ENCODE results near the gene MSANTD1.
"Not testable (repeated sequence)": the region's sequence is repeated elsewhere in the genome, so short reads cannot be mapped to it uniquely, and the experiment has no call there.

MSANTD1 gene

GRCh38 chr4:3296651-3297050 is 47.7 kb downstream of the MSANTD1 start:
- no peaks in the 10 kb centered on the region for H3K36me3 ChIP-seq (ENCODE audit: control insufficient read depth, insufficient read depth, low read length)
- no peak overlapping the region for H3K9ac ChIP-seq (ENCODE audit: low read length)
- no peak overlapping the region for H3K4me3 ChIP-seq (ENCODE audit: low read length)
- no peak overlapping the region for H3K27ac ChIP-seq (ENCODE audit: low read depth, low read length)
- H3K27me3 ChIP-seq (ENCODE audit: control insufficient read depth, insufficient read depth, low read length): no peaks in the 10 kb centered on the region
- peaks cover 3% of the 10 kb centered on the region for H3K4me1 ChIP-seq (ENCODE audit: control insufficient read depth, insufficient read depth, low read length)

GRCh38 chr4:3297066-3297859 is 48.3 kb downstream of the MSANTD1 start:
- Histone ChIP-seq H3K27me3 (ENCODE audit: control insufficient read depth, insufficient read depth, low read length) (no peaks in the 10 kb centered on the region), H3K4me3 (ENCODE audit: low read length) (no peak overlapping the region), H3K4me1 (ENCODE audit: control insufficient read depth, insufficient read depth, low read length) (no peaks in the 10 kb centered on the region), H3K36me3 (ENCODE audit: control insufficient read depth, insufficient read depth, low read length) (no peaks in the 10 kb centered on the region), H3K27ac (ENCODE audit: low read depth, low read length) (no peak overlapping the region), H3K9ac (ENCODE audit: low read length) (no peak overlapping the region)

- H3K27ac ChIP-seq (ENCODE audit: low read depth, low read length): no peak overlapping the region
- H3K4me3 ChIP-seq (ENCODE audit: low read length): no peak overlapping the region
- no peak overlapping the region for H3K9ac ChIP-seq (ENCODE audit: low read length)
- H3K4me1 ChIP-seq (ENCODE audit: control insufficient read depth, insufficient read depth, low read length): peaks cover under 1% of the 10 kb centered on the region
- no peaks in the 10 kb centered on the region for H3K27me3 ChIP-seq (ENCODE audit: control insufficient read depth, insufficient read depth, low read length)
- H3K36me3 ChIP-seq (ENCODE audit: control insufficient read depth, insufficient read depth, low read length): no peaks in the 10 kb centered on the region
Measured at GRCh38 chr4:3299122-3299975, 50.4 kb downstream of the MSANTD1 start.

GRCh38 chr4:3299976-3300671 is 51.2 kb downstream of the MSANTD1 start:
- Histone ChIP-seq H3K27me3 (ENCODE audit: control insufficient read depth, insufficient read depth, low read length) (no peaks in the 10 kb centered on the region), H3K36me3 (ENCODE audit: control insufficient read depth, insufficient read depth, low read length) (no peaks in the 10 kb centered on the region), H3K9ac (ENCODE audit: low read length) (no peak overlapping the region), H3K4me3 (ENCODE audit: low read length) (no peak overlapping the region), H3K27ac (ENCODE audit: low read depth, low read length) (no peak overlapping the region), H3K4me1 (ENCODE audit: control insufficient read depth, insufficient read depth, low read length) (peaks cover 7% of the 10 kb centered on the region)

DNA sequence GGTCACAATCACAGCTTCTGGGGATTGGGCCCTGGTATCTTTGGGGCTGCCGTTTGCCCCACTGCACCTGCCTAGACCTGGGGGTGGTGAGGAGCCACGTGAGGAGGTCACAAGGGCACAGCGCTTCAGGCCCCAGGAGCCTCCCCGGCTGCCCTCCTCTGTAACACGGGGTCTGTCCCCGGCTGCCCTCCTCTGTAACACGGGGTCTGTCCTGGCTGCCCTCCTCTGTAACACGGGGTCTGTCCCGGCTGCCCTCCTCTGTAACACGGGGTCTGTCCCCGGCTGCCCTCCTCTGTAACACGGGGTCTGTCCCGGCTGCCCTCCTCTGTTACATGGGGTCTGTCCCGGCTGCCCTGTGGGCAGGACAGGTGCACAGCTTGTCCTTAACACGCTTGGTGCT is 51.9 kb downstream of the MSANTD1 start:
- not testable (repeated sequence) for H3K27ac ChIP-seq (ENCODE audit: low read depth, low read length); H3K36me3 ChIP-seq (ENCODE audit: control insufficient read depth, insufficient read depth, low read length); H3K9ac ChIP-seq (ENCODE audit: low read length); H3K27me3 ChIP-seq (ENCODE audit: control insufficient read depth, insufficient read depth, low read length); H3K4me1 ChIP-seq (ENCODE audit: control insufficient read depth, insufficient read depth, low read length); H3K4me3 ChIP-seq (ENCODE audit: low read length)

- no peaks in the 10 kb centered on the region for H3K36me3 ChIP-seq (ENCODE audit: control insufficient read depth, insufficient read depth, low read length)
- no peak overlapping the region for H3K27ac ChIP-seq (ENCODE audit: low read depth, low read length)
Measured at GRCh38 chr4:3301450-3302172, 52.7 kb downstream of the MSANTD1 start.

DNA sequence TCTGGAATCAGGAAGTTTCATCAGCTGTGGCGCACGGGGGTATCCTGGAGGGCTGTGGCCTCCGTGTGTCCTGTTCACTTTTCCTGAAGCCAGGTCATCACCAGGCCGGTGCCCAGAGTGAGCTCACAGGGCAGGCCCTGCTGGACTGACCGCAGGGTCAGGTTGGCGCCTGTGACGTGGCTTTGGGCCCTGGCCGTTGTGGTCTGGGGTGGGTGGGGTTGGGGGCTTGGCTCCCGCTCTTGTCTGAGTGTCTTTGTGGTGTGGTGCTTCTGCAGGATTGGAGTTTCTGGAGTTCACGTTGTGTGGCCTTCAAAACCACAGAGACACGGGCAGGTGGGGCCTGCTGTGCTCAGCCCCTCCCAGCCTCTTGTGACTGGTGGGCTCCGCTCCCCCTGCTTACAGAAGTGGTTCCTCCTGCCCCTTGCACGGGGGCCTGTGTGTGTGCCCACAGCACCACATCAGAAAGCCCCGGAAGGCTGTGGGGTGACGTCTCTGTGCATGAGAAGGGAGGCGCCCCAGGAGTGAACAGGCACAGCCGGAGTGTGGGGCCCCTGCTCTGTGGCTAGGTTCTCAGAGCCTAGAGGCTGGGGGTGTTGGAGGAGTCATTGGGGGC is 53.3 kb downstream of the MSANTD1 start:
- Histone ChIP-seq H3K9ac (ENCODE audit: low read length) (no peak overlapping the region), H3K4me3 (ENCODE audit: low read length) (no peak overlapping the region), H3K36me3 (ENCODE audit: control insufficient read depth, insufficient read depth, low read length) (no peaks in the 10 kb centered on the region), H3K4me1 (ENCODE audit: control insufficient read depth, insufficient read depth, low read length) (peaks cover 8% of the 10 kb centered on the region), H3K27me3 (ENCODE audit: control insufficient read depth, insufficient read depth, low read length) (no peaks in the 10 kb centered on the region), H3K27ac (ENCODE audit: low read depth, low read length) (no peak overlapping the region)

More at GRCh38 chr4:3301450-3302172, 52.7 kb downstream of the MSANTD1 start:
- no peak overlapping the region for H3K4me3 ChIP-seq (ENCODE audit: low read length)
- no peaks in the 10 kb centered on the region for H3K27me3 ChIP-seq (ENCODE audit: control insufficient read depth, insufficient read depth, low read length)
- H3K4me1 ChIP-seq (ENCODE audit: control insufficient read depth, insufficient read depth, low read length): peaks cover 8% of the 10 kb centered on the region
- H3K9ac ChIP-seq (ENCODE audit: low read length): no peak overlapping the region

DNA sequence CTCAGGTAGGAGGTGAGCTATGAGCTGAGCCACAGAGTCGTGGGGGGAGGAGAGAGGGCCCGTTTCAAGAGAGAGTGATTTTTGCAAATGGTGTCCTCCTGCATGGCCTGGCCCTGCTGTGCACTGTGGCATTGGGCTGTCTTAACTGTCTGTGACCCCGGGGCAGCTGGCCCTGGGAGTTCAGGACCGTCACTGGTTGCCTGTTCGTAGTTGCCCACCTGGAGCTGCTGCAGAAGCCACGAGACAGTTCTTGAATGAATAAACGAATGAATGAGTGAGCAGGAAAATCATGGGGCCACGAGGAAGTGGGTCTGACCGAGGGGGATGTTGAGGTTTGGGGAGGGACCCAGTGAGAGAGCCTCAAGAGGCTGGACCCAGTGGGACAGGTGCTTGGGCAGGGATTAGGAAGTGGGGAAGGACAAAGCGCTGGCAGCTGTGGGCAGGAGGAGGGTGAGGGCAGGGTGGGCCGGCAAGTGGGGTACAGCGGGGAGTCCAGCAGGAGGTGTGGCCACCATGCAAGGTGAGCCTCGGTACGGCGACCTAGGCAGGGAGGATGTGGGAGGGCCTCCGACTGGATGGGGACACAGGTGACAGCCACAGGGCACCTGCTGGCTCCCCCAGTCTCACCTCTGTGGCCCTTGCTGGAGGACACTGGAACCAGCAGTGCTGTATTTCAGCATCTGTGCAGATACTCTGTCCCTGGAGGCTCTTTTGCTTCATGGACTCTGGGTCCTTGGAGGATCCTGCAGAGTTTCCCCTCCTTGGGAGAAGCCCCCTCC is 54.0 kb downstream of the MSANTD1 start:
- Histone ChIP-seq H3K4me1 (ENCODE audit: control insufficient read depth, insufficient read depth, low read length) (peaks cover 8% of the 10 kb centered on the region), H3K27me3 (ENCODE audit: control insufficient read depth, insufficient read depth, low read length) (no peaks in the 10 kb centered on the region), H3K9ac (ENCODE audit: low read length) (no peak overlapping the region)

GRCh38 chr4:3303565-3303824 is 54.5 kb downstream of the MSANTD1 start:
- H3K27ac ChIP-seq (ENCODE audit: low read depth, low read length): no peak overlapping the region
- no peak overlapping the region for H3K9ac ChIP-seq (ENCODE audit: low read length)
- H3K4me3 ChIP-seq (ENCODE audit: low read length): no peak overlapping the region
- H3K27me3 ChIP-seq (ENCODE audit: control insufficient read depth, insufficient read depth, low read length): no peaks in the 10 kb centered on the region
- H3K4me1 ChIP-seq (ENCODE audit: control insufficient read depth, insufficient read depth, low read length): peaks cover 8% of the 10 kb centered on the region
- no peaks in the 10 kb centered on the region for H3K36me3 ChIP-seq (ENCODE audit: control insufficient read depth, insufficient read depth, low read length)

More for the DNA sequence above, 54.0 kb downstream of the MSANTD1 start:
- Histone ChIP-seq H3K27ac (ENCODE audit: low read depth, low read length) (no peak overlapping the region), H3K4me3 (ENCODE audit: low read length) (no peak overlapping the region), H3K36me3 (ENCODE audit: control insufficient read depth, insufficient read depth, low read length) (no peaks in the 10 kb centered on the region)

DNA sequence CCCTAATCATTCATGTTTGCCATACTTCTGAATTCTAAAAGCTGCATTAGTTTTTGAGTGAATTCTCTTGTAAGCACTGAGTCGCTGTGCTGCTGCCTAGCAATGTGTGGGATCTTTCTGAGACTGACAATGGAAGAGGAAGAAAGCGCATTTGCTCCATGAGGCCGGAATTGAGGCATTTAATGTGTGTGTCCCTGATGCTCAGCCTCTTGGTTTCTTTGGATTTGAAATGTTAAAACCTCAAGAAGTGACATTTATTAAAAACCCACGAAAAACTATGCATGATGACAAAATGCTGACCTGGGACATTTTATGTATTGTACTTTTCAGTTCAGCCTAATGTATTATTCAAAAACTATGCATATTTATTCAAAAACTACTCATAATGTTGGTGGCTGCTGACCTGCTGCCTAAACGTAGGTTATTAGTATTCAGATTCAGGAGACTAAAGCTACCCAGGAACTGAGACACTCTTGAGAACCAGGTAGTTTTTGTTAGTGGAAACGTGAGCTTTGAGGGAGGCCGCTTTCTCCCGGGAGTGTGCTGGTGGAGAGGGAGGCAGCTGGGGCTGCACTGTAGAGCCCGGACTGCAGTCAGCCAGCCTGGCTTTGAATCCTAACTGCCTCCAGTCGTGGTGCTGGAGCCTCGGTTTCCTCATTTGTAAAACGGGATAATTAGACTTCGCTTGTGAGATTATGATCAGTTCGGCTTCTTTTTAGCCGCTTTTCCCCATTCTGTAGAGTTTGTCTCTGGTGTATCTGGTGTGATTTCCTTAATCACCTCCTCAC is 55.2 kb downstream of the MSANTD1 start:
- H3K36me3 ChIP-seq (ENCODE audit: control insufficient read depth, insufficient read depth, low read length): no peaks in the 10 kb centered on the region
- H3K4me1 ChIP-seq (ENCODE audit: control insufficient read depth, insufficient read depth, low read length): peaks cover 8% of the 10 kb centered on the region
- H3K9ac ChIP-seq (ENCODE audit: low read length): no peak overlapping the region
- no peak overlapping the region for H3K27ac ChIP-seq (ENCODE audit: low read depth, low read length)
- H3K27me3 ChIP-seq (ENCODE audit: control insufficient read depth, insufficient read depth, low read length): no peaks in the 10 kb centered on the region
- H3K4me3 ChIP-seq (ENCODE audit: low read length): peak overlapping the region; percentile 40
